NCI-H1105 (cell line): ENCODE results near the gene SERPINH1.
A peak's percentile ranks its signal among the peaks of the same experiment; 100 is the strongest.

Experiments used
- DNase-seq: peaks from one replicate; lab custom pipeline; 2025; lab: John Stamatoyannopoulos, UW

The SERPINH1 gene

DNA sequence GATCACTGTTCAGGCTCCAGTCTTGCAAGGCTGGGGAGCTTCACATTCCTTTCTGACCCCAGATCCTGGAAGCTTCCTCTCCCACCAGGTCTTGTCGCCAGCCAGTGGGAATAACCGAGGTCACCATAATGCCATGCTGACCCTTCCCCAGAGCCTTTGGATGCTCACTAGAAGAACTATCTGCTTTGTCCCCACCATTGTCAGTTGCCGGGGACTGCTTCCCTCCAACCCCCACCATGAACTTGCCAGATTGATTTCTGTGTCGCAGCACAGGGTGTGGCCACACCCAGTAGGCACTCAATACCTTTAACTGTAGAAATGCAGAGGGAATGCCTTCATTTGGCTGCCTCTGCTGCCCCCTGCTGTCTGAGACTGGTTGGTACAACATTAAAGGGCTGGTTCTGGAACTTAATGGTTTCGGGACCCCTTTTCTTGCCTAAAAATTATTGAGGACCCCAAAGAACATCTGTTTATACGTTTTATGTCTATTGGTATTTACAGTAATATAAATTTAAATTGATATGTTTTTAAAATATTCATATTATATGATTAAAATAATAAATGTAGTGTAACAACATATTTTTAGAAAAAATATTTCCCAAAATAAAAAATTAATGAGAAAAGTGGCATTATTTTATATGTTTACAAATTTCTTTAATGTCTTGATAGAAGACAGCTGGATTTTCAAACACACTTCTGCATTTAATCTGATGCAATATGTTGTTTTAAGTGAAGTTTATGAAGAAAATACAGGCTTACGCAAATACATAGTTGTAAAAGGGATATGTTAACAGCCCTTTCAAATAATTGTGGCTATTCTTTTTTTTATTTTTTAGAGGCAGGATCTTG lies 29.6 kb upstream of the SERPINH1 start:
- DNase-seq = peak; percentile 68

DNA sequence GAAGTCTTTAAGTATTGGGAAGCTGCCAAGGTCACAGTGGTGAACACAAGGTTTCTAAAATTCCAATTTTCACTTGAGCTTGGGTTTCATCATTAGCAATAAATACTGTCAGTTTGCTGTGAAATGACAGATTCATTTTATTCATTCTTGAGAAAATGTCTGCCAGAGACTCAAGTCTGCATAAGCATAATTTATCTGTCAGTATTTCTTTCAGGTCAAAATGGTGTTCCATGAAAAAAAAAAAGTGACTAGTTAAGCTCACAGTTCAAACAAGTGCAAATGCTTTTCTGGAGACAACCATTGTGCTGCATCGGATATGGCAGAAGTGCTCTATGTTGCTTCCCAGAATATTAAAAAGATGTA lies 28.2 kb upstream of the SERPINH1 start:
- no peak for DNase-seq

GRCh38 chr11:75534259-75535069 lies 27.6 kb upstream of the SERPINH1 start:
- DNase-seq = no peak

DNA sequence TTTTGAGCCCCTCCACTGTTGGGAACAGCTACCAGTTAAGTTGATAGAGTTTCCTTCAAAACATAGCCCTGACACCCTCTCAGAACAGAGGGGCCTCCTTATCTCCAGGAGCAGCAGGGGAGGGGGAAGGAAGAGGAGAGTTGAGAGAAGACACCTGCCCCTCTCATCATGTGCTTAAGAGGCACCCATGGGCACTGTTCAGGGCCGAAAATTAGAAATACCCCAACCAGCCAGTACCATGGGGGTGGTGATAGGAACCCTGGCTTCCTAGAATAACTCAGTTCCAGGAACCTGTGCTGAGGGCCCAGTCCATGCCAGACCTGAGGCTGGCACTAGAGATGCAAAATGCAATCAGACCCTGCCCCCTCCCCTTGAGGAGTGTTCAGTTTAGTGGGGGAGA lies 27.0 kb upstream of the SERPINH1 start:
- DNase-seq = no peak

DNA sequence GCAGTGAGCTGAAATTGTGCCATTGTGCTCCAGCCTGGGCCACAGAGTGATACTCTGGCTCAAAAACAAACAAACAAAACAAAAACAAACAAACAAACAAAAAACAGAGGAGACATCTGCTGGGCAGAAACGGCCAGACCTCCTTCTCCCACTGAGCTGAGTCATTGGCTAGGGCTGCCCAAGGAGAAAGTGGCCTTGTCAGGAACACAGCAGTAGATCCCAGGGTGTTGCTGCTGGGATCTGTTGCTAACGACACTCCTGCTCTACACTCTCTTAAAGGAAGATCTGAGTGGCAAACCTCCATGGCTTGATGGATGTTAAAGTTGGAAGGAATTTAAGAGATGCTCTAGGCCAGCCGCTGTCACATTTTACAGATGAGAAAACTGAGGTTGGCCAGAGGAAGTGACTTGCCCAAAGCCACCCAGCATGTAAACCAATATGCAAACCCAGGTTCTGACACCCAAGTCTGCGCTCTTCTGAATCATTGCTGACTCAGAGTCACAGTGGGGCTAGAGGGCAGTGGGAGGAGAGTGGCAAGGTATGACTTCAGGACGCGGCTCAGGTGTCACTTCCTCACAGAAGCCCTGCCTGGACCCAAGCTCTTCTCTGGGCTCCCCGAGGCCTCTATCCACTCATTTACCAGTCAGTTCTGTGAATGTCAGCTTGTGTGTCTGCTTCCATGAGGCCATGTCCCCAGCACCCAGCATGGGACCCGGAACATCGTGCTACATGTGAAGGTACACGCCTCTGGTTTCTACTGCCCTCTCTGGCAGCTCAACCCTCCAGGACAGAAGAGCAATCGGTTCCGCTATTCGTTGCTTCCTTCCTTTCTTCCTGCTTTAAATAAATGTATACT lies 25.0 kb upstream of the SERPINH1 start:
- DNase-seq = no peak

DNA sequence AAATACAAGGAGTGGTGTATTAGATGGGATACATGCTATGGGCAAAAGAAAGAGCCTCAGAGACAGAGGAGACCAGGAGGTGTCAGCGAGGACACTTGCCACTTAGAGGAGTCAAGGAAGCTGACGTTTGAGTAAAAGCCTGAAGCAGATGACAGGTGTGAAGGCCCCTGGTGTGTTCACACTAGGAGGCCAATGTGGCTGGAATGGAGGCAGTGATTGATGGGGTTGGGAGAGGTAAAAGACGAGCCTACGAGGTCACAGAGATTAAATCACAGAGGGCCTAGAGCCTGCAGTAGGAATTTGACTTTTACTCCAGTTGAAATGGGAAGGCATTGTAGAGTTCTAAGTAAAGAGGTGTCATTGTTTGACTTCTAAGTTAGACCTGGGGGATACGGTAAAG lies 24.3 kb upstream of the SERPINH1 start:
- no peak for DNase-seq

DNA sequence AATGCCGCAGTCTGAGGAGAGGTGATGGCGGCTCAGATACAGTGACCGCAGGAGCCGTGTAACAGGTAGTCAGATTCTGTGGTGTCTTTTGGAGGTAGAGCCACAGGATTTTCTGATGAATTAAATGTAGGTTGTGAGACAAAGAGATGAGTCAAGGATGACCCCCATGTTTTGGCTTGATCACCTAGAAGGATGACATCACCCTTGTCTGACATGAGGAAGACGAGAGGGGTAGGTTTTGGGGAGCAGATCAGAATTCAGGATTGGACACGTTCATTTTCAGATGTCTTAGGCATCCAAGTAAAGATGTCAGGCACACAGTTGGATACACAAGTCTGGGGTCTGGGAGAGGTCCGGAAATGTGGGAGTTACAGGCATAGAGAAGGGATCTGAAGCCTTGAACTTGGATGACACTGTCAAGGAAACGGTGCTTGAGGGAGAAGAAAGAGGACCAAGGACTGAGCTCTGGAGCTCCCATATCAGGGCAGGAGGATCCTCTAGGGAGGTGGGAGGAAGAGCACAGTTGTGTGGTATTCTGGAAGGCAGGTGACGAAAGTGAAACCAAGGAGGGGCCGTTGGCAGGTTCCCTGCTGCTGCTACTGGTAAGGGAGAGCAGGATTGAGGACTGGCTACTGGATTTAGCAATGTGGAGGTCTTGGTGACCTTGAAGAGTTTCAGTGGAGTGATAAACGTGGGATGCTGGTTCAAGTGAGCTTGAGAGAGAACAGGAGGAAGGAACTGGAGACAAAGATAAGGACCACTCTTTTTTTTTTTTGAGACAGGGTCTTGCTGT lies 23.7 kb upstream of the SERPINH1 start:
- DNase-seq = no peak

DNA sequence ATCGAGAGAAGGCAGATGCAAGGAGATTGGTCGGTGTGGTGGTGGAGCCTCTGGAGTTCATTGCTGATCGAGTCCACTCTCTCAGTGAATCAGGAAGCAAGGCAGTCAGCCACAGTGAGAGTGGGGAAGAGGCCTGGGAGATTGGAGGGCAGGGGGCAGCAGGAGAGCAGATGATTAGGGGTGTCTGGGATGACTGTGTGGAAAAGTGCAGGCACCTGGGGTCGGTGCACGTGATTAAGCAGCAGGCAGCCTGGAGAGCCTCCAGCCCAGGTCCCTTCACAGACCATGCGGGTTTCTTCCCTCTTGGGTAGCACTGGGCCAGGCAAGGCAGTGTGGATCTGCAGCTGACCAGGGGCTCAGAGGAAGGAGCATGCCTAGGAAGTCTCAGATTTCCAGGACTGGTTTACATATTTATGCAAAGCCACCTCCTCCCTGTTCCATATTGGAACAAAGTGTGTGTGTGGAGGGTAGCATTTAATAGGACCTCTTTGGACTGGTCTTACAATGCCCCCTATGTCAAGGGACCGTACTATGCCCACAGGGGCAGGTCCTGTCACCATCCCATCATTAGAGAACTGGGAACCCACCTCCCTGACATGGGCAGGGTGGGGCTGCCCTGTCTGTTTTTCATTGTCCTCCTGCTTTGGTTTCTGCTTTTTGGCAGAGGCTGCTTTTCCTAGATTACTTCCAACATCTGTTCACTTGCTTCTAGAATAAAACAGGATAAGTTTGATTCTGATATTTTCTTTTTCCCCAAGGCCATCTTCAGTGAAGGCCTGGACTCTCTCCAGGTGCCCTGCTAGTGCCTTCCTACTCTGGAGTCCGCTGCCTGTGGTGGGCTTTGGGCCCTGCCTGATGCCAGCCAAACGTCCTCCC lies 22.4 kb upstream of the SERPINH1 start:
- no peak for DNase-seq

DNA sequence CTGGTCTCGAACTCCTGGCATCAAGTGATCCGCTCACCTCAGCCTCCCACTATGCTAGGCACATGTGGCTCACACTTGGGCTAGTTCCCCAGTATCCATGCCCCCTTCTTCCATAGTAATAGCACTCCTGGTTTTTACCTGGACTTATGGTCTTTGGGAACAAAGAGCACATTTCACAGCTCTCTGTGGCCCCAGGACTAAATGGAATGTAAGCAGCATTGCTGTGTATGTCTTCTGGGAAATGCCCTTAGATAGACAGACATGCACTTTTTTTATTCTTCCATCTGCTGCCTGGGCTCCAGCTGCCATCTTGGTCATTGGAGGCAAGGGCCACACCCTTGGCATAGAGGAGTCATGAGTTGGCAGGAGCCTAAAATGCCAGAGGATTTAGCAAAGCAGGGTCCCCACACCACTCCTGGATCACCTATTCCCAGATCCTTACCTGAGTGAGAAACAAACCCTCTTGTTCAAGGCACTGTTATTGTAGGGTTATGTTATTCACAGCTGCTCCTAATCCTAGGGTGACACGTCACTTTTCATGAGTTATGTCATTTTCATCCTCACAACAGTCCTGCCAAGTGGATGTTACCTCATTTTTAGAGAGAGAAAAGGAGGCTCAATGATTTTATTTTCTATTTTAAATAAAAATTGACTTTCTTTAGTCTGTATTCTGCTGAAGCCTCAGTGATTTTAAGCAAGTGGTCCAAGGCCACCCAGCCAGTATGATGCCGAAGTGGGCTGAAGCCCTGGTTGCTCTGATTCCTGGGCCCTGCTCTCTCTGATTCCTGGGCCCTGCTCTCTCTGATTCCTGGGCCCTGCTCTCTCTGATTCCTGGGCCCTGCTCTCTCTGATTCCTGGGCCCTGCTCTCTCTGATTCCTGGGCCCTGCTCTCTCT lies 20.6 kb upstream of the SERPINH1 start:
- no peak for DNase-seq

DNA sequence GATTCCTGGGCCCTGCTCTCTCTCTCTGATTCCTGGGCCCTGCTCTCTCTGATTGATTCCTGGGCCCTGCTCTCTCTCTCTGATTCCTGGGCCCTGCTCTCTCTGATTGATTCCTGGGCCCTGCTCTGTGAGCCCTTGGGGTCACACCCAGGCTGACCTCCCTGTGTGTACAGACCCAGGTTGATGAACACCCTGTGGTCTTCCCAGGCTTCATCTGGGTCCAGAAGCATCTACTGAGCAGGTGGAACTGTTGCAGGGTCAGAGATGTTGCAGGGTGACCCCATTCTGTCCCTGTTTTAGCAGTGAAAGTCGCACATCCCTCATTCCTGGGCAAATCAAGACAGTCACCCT lies 20.0 kb upstream of the SERPINH1 start:
- DNase-seq = no peak

DNA sequence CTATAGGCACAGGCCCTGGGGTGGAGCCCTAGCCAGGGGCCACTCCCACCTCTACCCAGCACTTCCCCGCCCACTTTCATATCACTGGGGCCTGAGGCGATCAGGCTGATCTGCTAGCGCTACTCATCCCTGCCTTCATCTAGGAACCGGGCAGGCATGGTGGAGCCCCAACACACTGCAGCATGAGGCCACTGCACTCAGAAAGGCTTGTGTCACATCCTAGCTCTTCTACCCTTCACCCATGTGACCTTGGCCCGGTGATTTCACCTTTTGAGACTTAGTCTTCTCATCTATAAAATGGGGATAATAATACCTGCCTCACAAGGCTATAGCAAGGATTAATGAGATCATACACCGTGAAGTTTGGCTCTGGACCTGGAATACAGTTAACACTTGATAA lies 18.2 kb upstream of the SERPINH1 start:
- no peak for DNase-seq

- no peak for DNase-seq
Observed at GRCh38 chr11:75547177-75547576, 14.9 kb upstream of the SERPINH1 start.

GRCh38 chr11:75547617-75548058 lies 14.4 kb upstream of the SERPINH1 start:
- peak; percentile 28 for DNase-seq

DNA sequence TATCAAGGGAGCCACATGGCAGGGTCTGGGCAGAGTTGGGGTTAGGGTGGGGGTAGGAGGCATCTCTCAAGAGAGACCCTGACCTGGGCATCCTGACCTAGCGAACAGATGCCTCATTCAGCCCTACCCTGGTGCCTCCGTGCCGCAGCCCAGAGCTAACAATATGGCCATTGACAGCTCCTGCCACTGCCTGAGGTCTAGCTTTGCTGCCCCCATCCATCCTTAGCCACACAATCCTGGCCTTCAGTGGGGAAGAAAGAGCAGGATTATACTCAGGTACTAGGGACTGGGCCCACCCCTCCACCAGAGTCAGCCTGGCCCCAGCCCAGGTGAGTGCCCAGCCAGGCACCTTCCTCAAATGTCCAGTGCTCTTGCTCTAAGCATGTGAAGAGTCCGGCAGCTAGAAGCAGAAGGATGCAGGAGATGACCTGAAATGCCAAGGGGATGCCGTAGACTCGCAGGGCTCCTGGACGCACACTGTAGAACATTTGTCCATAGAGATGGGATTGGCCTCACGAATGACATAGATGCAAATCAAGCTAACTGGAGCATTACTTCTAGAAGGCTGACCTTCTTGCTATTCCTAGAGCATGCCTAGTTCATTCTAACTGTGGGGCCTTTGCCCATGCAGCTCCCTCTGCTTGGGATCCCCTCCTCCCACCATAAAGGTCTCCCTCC lies 13.3 kb upstream of the SERPINH1 start:
- DNase-seq = no peak

DNA sequence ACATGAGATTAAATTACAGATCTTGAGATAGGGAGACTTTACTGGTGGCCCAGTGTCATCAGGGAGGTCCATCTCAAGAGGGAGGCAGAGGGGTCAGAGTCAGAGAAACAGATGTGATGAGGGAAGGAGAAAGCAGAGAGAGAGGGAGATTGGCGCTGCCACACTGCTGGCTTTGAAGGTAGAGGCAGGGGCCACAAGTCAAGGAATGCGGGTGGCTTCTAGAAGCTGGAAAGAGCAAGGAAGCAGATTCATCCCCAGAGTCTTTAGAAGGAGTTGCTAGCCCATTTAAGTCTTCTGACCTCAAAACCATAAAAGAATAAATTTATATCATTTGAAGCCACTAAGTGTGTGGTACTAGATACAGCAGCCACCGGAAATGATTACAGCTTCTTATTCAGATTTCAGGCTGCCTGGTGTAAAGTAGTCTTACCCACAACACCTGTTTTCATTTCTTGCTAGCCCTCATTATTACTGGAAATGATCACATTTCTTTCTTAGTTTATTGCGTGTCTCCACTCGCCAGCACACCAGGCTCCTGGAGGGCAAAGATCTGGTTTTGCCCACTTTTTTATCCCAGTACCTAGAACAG lies 12.6 kb upstream of the SERPINH1 start:
- no peak for DNase-seq

- no peak for DNase-seq
Observed at GRCh38 chr11:75553182-75553581, 8.9 kb upstream of the SERPINH1 start.

- no peak for DNase-seq
Observed at GRCh38 chr11:75553889-75554257, 8.2 kb upstream of the SERPINH1 start.

DNA sequence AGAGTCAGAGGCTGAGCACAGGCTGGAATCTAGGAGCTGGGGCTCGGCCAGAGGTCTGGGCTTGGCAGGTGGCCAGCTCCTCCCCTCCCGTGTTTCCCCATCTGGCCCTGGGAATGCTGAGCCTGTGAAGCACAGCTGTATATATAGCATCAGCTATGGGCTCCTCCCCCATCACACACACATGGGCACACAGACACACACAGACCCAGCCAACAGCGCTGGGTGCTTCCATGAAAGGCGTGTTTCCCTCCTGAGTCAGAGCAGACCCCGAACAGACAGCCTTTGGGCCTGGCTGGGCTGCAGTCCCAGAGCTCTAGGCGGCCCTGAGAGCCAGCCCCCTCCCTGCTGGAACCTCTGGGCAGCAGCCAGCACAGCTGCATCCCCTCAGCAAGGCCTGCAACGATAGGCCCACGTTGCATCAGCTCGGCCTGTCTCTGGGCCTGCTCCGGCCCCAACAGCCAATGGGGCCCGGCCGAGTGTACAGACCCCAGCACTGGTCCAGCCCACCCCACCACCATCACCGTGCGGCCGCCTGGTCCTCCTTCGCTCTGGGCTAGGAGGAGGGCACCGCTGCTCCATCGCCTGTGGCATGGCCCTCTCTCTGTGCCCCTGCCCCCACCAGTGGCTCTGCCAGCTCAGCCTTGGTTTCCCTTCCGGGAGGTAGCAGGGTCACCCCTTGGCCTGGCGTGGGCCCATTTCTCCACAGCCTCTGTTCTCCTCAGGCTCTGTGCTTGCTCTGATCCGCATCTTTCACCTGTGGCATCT lies 7.6 kb upstream of the SERPINH1 start:
- peak; percentile 26 for DNase-seq
